ENCODE results near the gene ANKRD34C.

ANKRD34C gene

GRCh38 chr15:79282371-79283251 lies at the start of gene ANKRD34C:
Gene ANKRD34C (plus strand): TSS chr15:79282722. CDS start chr15:79293285, 10,563 bp downstream.
- CTCF ChIA-PET, result no interaction called here
- DNase-seq (ENCODE audit: low spot score), result no peak
- H3K27ac ChIP-seq, result no peak within 1 kb of the TSS
- no peak for TF ChIP-seq CTCF (conservative IDR thresholded peaks at IDR 0.05; ENCODE audit: low read depth)
- POLR2A ChIA-PET (ENCODE audit: low non-redundant PET), result no interaction called here

DNA sequence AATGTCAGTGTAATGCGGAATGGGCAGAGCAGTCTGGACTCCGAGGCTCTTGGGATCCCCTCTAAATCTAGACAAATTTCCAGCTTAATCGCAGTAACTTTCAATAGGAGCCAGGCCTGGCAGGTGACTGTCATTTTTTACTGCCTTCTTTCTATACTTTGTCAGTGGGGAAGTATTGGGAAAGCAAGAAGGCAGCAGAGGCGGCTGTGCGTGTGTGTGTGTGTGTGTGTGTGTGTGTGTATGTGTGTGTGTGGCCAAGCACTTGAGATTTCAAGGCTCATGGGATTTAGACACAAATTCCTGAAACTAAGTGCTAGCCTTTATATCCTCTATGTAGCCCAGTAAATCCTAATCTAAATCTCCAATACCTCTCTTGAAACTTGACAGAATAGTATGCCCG lies 49.3 kb upstream of the ANKRD34C start:
- ChIA-PET CTCF (interaction anchor here (0.6 kb wide), 1 partner anchor 11 kb away, joined by 6 read pairs; no protein-coding TSS in a partner anchor), POLR2A (ENCODE audit: low non-redundant PET) (no interaction called here)
- H3K27ac ChIP-seq, result no peak overlapping the region
- DNase-seq (ENCODE audit: low spot score), result no peak
- TF ChIP-seq CTCF (conservative IDR thresholded peaks at IDR 0.05; ENCODE audit: low read depth), result no peak

DNA sequence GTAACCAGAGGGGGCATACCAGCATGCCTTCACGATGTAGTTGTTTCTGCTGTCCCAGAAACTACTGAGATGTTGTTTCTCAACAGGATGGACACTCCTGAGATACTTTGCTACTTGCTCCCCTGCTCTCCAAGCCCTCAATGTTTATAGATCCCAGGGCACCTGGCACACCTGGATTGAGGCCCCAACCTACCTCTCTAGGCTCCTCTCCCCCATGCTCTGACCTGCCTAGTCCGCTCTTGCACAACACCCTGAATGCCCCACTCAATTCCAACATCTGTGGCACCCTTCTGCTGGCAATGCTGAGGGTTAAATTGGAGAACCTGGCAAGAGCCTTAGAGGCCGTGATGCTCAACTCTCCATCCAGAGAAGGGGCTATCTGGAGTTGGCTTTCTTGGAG lies 42.5 kb upstream of the ANKRD34C start:
- ChIA-PET CTCF (no interaction called here), POLR2A (ENCODE audit: low non-redundant PET) (no interaction called here)
- DNase-seq (ENCODE audit: low spot score), result no peak
- H3K27ac ChIP-seq, result no peak overlapping the region
- no peak for TF ChIP-seq CTCF (conservative IDR thresholded peaks at IDR 0.05; ENCODE audit: low read depth)

DNA sequence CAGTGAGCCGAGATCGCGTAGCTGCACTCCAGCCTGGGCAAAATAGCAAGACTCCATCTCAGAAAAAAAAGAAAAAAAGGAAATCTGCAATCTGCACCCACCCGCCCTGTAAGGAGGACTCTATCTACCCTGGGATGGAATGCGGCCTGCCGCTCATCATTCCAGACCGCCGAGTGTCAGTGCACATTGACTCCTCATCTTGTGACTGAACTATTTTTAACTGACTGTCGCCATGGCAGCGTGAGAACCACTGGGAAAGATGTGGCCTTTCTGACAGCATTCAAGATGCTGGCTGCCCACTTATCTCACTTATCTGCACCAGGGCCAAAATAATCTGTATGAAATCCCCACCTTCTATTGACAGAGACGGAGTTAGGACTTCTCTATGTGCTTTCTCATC lies 38.8 kb upstream of the ANKRD34C start:
- TF ChIP-seq CTCF (conservative IDR thresholded peaks at IDR 0.05; ENCODE audit: low read depth), result no peak
- DNase-seq (ENCODE audit: low spot score), result no peak
- CTCF ChIA-PET, result no interaction called here
- POLR2A ChIA-PET (ENCODE audit: low non-redundant PET), result no interaction called here
- no peak overlapping the region for H3K27ac ChIP-seq

GRCh38 chr15:79244876-79245275 lies 37.6 kb upstream of the ANKRD34C start:
- DNase-seq (ENCODE audit: low spot score), result no peak
- ChIA-PET CTCF (no interaction called here), POLR2A (ENCODE audit: low non-redundant PET) (no interaction called here)
- TF ChIP-seq CTCF (conservative IDR thresholded peaks at IDR 0.05; ENCODE audit: low read depth), result no peak
- no peak overlapping the region for H3K27ac ChIP-seq

DNA sequence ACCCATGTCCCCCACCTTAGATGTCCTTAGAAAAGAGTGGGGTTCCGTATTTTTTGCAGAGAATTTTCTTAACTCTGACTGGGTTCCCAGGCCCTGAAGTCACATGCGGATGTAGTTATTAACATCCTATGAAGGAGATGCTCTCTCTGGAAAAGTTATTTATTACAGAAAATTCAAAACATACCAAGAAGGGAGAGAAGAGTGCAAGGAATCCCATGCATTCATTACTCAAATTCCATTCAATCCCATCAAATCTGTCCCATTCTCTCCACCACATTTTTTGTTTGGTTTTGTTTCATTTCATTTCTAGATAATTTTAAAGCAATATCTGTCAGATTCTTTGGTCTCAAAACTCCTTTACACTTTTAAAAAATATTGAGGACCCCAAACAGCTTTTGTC lies 34.3 kb upstream of the ANKRD34C start:
- TF ChIP-seq CTCF (conservative IDR thresholded peaks at IDR 0.05; ENCODE audit: low read depth), result no peak
- CTCF ChIA-PET, result no interaction called here
- no peak overlapping the region for H3K27ac ChIP-seq
- DNase-seq (ENCODE audit: low spot score), result no peak
- POLR2A ChIA-PET (ENCODE audit: low non-redundant PET), result no interaction called here

Data from RWPE1 (cell line).